ENCODE results near the gene FANCM. TPM values are rescaled to one million over a fixed set of nuclear protein-coding genes. Genes with fewer than 3 reads are reported as not detected.
A peak's percentile ranks its signal among the peaks of the same experiment; 100 is the strongest.

FANCM gene
- total RNA-seq, 1 donor from 2014 or later = 4.2 TPM

GRCh38 chr14:45185100-45185814 is 49.5 kb downstream of the FANCM start:
- no peak for FAIRE-seq
- Histone ChIP-seq H2AFZ (ENCODE audit: low read depth, low read length) (no peak overlapping the region), H3K27ac (ENCODE audit: low read depth, low read length) (no peak overlapping the region), H3K36me3 (ENCODE audit: insufficient read depth, low read length) (peaks cover 4% of the 10 kb centered on the region), H3K4me3 (ENCODE audit: insufficient read depth, low read depth, low read length) (no peak overlapping the region), H3K9ac (ENCODE audit: low read length) (no peak overlapping the region), H3K4me1 (ENCODE audit: insufficient read depth, low read length) (no peaks in the 10 kb centered on the region), H3K9me3 (ENCODE audit: insufficient read depth, low read depth, low read length) (no peaks in the 10 kb centered on the region), H3K79me2 (ENCODE audit: insufficient read depth, low read length) (no peaks in the 10 kb centered on the region), H3K27me3 (ENCODE audit: insufficient read depth, low read length) (no peaks in the 10 kb centered on the region), H4K20me1 (ENCODE audit: insufficient read depth, low read length) (no peaks in the 10 kb centered on the region), H3K4me2 (ENCODE audit: low read length) (no peak overlapping the region)
- H3K36me3 Mint-ChIP-seq (ENCODE audit: low read depth, unreplicated experiment) = no peaks in the 10 kb centered on the region
- no peaks in the 10 kb centered on the region for H3K9me3 Mint-ChIP-seq (ENCODE audit: unreplicated experiment)
- H3K27ac Mint-ChIP-seq (ENCODE audit: unreplicated experiment) = no peak overlapping the region
- no peak for DNase-seq (ENCODE audit: low read depth)
- no peak for TF ChIP-seq EZH2 (IDR thresholded peaks at IDR 0.05; ENCODE audit: insufficient read depth, low read length)
- no peak for TF ChIP-seq CTCF (IDR thresholded peaks at IDR 0.05; ENCODE audit: insufficient read depth, low read depth, low read length)
- no peaks in the 10 kb centered on the region for H3K27me3 Mint-ChIP-seq (ENCODE audit: low read depth, unreplicated experiment)
- H3K4me1 Mint-ChIP-seq (ENCODE audit: low read depth, unreplicated experiment) = no peaks in the 10 kb centered on the region
- no peak overlapping the region for H3K4me3 Mint-ChIP-seq (ENCODE audit: unreplicated experiment)

GRCh38 chr14:45194964-45195363 is 59.2 kb downstream of the FANCM start:
- FAIRE-seq = no peak
- Histone ChIP-seq H3K27ac (ENCODE audit: low read depth, low read length) (no peak overlapping the region), H3K36me3 (ENCODE audit: insufficient read depth, low read length) (peaks cover 4% of the 10 kb centered on the region), H2AFZ (ENCODE audit: low read depth, low read length) (no peak overlapping the region), H3K4me3 (ENCODE audit: insufficient read depth, low read depth, low read length) (no peak overlapping the region), H3K79me2 (ENCODE audit: insufficient read depth, low read length) (no peaks in the 10 kb centered on the region), H3K4me2 (ENCODE audit: low read length) (no peak overlapping the region), H4K20me1 (ENCODE audit: insufficient read depth, low read length) (no peaks in the 10 kb centered on the region), H3K4me1 (ENCODE audit: insufficient read depth, low read length) (peaks cover 17% of the 10 kb centered on the region), H3K9ac (ENCODE audit: low read length) (no peak overlapping the region), H3K9me3 (ENCODE audit: insufficient read depth, low read depth, low read length) (no peaks in the 10 kb centered on the region), H3K27me3 (ENCODE audit: insufficient read depth, low read length) (no peaks in the 10 kb centered on the region)
- H3K27me3 Mint-ChIP-seq (ENCODE audit: low read depth, unreplicated experiment) = no peaks in the 10 kb centered on the region
- H3K4me3 Mint-ChIP-seq (ENCODE audit: unreplicated experiment) = no peak overlapping the region
- H3K36me3 Mint-ChIP-seq (ENCODE audit: low read depth, unreplicated experiment) = no peaks in the 10 kb centered on the region
- no peaks in the 10 kb centered on the region for H3K9me3 Mint-ChIP-seq (ENCODE audit: unreplicated experiment)
- TF ChIP-seq CTCF (IDR thresholded peaks at IDR 0.05; ENCODE audit: insufficient read depth, low read depth, low read length) (no peak), EZH2 (IDR thresholded peaks at IDR 0.05; ENCODE audit: insufficient read depth, low read length) (no peak)
- peaks cover 8% of the 10 kb centered on the region for H3K4me1 Mint-ChIP-seq (ENCODE audit: low read depth, unreplicated experiment)
- no peak overlapping the region for H3K27ac Mint-ChIP-seq (ENCODE audit: unreplicated experiment)
- no peak for DNase-seq (ENCODE audit: low read depth)

DNA sequence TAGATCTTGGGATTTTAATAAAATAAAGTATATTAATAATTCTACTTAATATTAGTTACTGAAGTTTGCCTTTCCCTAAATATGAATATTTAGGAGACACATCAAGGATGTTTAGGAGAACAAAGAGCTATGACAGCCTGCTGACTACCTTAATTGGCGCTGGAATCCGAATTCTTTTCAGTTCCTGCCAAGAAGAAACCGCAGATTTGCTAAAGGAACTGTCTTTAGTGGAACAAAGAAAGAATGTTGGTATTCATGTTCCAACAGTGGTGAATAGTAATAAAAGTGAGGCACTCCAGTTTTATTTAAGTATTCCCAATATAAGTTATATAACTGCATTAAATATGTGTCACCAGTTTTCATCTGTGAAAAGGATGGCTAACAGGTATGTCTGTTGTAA is 62.8 kb downstream of the FANCM start:
- H3K9me3 ChIP-seq (ENCODE audit: insufficient read depth, low read depth, low read length) = no peaks in the 10 kb centered on the region
- H3K27ac ChIP-seq (ENCODE audit: low read depth, low read length) = peak overlapping the region; percentile 73
- Mint-ChIP-seq H3K4me1 (ENCODE audit: low read depth, unreplicated experiment) (peaks cover 8% of the 10 kb centered on the region), H3K9me3 (ENCODE audit: unreplicated experiment) (no peaks in the 10 kb centered on the region), H3K27ac (ENCODE audit: unreplicated experiment) (no peak overlapping the region), H3K36me3 (ENCODE audit: low read depth, unreplicated experiment) (no peaks in the 10 kb centered on the region), H3K27me3 (ENCODE audit: low read depth, unreplicated experiment) (no peaks in the 10 kb centered on the region), H3K4me3 (ENCODE audit: unreplicated experiment) (no peak overlapping the region)
- no peak overlapping the region for H2AFZ ChIP-seq (ENCODE audit: low read depth, low read length)
- H3K27me3 ChIP-seq (ENCODE audit: insufficient read depth, low read length) = no peaks in the 10 kb centered on the region
- no peaks in the 10 kb centered on the region for H4K20me1 ChIP-seq (ENCODE audit: insufficient read depth, low read length)
- FAIRE-seq (no peak), DNase-seq (ENCODE audit: low read depth) (peak; percentile 95)
- peaks cover 17% of the 10 kb centered on the region for H3K4me1 ChIP-seq (ENCODE audit: insufficient read depth, low read length)
- H3K4me3 ChIP-seq (ENCODE audit: insufficient read depth, low read depth, low read length) = no peak overlapping the region
- H3K36me3 ChIP-seq (ENCODE audit: insufficient read depth, low read length) = peaks cover 7% of the 10 kb centered on the region
- no peaks in the 10 kb centered on the region for H3K79me2 ChIP-seq (ENCODE audit: insufficient read depth, low read length)
- TF ChIP-seq CTCF (IDR thresholded peaks at IDR 0.05; ENCODE audit: insufficient read depth, low read depth, low read length) (no peak), EZH2 (IDR thresholded peaks at IDR 0.05; ENCODE audit: insufficient read depth, low read length) (no peak)
- H3K9ac ChIP-seq (ENCODE audit: low read length) = peak overlapping the region; percentile 54
- H3K4me2 ChIP-seq (ENCODE audit: low read length) = peak overlapping the region; percentile 67
